GM13976 (cell line): ENCODE data around the gene SLC38A10.

Experiments used
- DNase-seq: peaks from one replicate; pipeline ENCODE4 v3.0.0; 2012; ENCODE audit warnings: low spot score
- in situ Hi-C: fragments of 300-500 bp; cut with MboI; formaldehyde crosslinking; loops from one replicate; pipeline ENCODE4 v1.12.0; 2022; ENCODE audit warnings: low sequenced_read_pairs, mixed read lengths, inconsistent platforms; ENCODE audit not compliant: unreplicated experiment
- TF ChIP-seq, protein P1 (sequence below): IDR thresholded peaks from 2 replicates; pipeline ENCODE4 v1.5.1; 2012; ENCODE audit warnings: borderline replicate concordance, mild to moderate bottlenecking; ENCODE audit not compliant: insufficient read depth; ENCODE audit errors: extremely low read depth, missing control alignments, control extremely low read depth

Gene SLC38A10

DNA sequence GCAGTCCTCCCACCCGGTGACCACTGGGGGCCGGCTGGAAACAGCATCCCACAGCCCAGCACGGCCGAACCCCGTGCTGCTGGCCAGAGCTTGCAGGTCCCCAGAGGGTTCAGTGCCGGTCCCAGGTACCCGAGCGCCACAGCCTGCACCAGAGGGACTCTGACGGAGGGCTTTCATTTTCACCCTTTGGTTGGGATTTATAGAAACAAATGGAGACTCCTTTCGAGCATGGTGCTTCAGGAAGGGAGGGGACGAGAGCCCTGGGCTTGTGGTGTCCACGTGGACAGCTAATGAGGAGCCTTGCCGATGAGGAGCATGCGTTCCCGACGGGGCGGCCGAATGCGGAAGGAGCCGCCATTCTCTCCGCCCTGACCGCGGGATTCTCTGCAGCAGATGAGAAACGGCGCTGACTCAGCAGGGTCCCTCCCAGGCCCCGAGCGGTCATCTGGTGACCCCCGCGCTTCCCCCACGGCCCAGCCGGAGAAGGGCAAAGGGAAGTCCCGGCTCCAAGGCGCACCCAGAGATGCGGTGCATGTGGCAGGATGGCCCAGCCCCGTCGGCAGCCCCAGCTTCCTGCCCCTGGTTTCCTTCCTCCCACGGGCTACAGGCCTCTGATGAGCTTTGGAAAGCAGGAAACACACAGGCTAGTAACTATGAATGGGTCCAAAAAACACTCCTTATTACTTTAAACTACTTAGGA, 9.8 kb downstream of the SLC38A10 start:
- in situ Hi-C loops = no loop called here

DNA sequence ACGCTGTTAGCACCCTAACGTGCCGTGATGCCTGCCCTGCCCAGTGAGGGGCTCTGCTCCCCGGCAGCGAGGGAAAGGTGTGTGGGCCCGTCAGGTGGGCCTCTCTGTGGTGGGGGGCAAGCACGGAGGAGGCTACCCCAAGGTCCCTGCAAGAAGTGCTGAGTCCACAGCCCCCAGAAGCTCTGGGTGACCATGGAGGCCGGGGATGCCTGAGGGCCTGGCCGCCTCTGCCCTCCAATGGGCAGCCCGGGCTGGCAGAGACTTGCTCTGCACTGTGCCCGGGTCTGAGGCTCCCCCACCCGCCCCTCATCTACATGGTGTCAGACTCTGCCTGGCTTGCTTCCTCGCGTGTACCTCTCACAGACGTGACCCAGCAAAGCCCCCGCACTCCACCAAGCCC, 12.2 kb downstream of the SLC38A10 start:
- no peak for DNase-seq
- TF ChIP-seq, protein P1, sequence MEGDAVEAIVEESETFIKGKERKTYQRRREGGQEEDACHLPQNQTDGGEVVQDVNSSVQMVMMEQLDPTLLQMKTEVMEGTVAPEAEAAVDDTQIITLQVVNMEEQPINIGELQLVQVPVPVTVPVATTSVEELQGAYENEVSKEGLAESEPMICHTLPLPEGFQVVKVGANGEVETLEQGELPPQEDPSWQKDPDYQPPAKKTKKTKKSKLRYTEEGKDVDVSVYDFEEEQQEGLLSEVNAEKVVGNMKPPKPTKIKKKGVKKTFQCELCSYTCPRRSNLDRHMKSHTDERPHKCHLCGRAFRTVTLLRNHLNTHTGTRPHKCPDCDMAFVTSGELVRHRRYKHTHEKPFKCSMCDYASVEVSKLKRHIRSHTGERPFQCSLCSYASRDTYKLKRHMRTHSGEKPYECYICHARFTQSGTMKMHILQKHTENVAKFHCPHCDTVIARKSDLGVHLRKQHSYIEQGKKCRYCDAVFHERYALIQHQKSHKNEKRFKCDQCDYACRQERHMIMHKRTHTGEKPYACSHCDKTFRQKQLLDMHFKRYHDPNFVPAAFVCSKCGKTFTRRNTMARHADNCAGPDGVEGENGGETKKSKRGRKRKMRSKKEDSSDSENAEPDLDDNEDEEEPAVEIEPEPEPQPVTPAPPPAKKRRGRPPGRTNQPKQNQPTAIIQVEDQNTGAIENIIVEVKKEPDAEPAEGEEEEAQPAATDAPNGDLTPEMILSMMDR = no peak
- in situ Hi-C loops = no loop called here

More for the DNA sequence above, 9.8 kb downstream of the SLC38A10 start:
- DNase-seq = peak; percentile 84
- TF ChIP-seq, protein P1 = no peak

DNA sequence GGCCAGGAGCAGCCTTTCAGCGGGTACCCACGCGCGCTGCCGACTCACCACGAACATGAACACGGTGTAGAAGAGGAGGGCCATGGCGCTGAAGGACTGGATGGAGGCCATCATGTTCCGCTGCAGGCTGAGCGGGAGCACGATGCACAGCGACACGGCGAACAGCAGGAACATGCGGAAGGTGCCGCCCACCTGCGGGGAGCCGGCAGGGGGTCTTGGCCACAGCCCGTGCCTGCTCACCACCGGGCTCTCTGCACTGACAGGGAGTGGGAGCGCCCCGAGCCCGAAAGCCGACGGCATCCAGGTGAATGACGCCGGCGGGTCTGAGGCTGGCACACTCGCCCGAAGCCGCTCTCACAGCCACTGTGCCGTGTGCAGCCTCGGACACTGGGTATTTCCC, 13.0 kb downstream of the SLC38A10 start:
- DNase-seq = no peak
- in situ Hi-C loops = no loop called here
- TF ChIP-seq, protein P1 = no peak

DNA sequence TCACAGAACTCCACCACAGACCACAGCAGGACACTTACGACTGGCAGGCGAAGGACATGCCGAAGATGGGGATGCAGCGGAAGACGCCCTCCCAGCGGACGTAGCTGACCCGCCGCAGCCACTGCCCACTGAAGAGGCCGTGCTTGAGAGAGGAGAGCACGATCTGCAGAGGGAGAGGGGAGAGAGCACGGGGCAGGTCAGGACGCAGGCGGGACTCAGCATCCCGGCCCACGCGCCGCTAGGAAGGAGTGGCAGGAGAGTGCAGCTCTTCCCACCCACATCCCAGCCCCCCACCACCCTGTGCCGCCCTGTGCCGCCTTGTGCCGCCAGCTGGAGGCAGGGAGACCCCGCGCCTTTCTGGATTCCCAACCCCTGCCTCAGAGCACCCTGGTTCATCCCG, 14.5 kb downstream of the SLC38A10 start:
- TF ChIP-seq, protein P1 = no peak
- DNase-seq = no peak
- in situ Hi-C loops = no loop called here

DNA sequence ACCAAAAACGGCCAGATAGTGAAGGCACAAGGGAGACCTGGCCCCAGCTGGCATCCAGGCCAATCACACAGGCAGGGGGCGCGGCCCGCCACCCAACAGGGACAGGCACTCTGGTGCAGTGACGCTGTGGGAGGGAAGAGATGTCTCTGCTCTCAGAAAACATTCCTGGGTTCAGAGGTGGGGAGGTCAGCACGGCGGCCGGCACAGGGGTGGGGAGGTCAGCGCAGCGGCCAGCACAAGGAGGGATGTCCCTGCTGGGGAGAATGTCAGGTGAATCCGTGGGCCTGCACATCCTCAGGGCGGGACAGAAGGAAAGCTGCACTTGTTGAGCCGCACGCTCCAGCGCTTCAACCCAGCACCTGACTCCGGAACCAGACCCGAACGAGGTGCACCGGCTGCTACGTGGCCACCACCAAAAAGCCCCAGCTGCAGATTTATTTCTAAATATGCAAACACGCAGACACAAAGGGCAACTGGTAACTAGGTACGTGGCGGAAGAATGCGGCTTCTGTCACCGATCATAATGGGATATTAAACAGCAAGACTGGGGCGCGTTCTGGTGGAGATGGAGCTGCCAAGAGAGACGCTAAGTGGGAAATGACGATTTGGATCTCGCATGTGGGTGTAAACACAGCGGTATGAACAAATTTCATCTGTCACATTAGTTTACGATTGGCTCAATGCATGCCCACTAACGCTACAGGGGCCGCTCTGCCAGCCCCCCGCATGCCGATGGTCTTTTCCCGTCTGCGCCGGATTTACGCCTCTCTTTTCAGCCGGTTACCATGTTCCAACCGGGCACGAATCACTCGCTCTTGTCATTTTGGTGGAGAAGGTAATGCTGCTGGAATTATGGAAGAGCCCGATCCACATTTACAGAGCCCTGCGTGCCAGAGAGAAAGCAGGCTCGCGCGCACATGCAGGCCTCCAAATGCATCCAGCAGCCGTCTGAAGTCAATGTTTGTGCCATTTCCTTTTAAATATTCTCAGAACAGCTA, 15.5 kb downstream of the SLC38A10 start:
- DNase-seq = no peak
- TF ChIP-seq, protein P1 = no peak
- in situ Hi-C loops = no loop called here

DNA sequence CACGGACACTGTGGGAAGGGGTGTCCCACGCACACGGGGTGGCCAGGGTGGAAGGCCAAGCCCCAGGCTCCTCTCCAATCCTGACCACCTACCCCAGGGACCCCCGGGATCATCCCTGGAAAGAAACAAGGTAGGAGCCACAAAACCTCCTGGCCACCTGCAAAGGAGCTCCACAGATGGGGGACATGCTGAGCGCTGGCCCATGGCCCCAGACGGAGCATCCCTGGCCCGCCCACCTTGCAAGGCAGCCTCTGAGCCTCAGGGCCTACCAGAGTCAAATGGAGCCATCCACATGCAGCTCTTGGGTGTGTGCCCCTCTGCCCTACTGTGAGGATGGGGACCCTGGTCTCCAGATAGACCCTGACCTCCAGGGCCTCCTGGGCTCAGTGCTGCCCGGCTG, 16.3 kb downstream of the SLC38A10 start:
- DNase-seq = no peak
- TF ChIP-seq, protein P1 = no peak
- in situ Hi-C loops = no loop called here
